Stimulated activated CD8-positive, alpha-beta memory T cell treated with anti-CD3 and anti-CD28 coated beads, Interleukin-12 subunit alpha, Interleukin-12 subunit beta, amount 100 ng/mL, for 4 hours (primary cell): ENCODE data around the gene NF1.
"Not testable (repeated sequence)": the region's sequence is repeated elsewhere in the genome, so short reads cannot be mapped to it uniquely, and the experiment has no call there.

Experiments used
- DNase-seq: peaks from one replicate; pipeline ENCODE4 v3.0.0-alpha.2; 2020; ENCODE audit warnings: low read depth

Gene NF1

DNA sequence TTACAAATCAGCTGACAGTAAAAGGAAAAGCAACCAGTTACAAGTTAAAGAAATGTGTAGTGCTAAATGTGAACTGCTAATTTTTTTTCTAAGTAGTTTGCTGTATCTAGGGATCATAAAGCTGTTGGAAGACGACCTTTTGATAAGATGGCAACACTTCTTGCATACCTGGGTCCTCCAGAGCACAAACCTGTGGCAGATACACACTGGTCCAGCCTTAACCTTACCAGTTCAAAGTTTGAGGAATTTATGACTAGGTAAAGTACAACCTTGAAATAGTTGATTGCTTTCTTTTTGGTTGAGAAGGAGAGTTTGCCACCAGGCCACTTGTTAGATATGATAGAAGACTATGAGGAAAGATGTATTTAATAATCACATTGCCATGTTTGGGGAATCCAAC is 166.8 kb downstream of the NF1 start:
- DNase-seq = no peak

DNA sequence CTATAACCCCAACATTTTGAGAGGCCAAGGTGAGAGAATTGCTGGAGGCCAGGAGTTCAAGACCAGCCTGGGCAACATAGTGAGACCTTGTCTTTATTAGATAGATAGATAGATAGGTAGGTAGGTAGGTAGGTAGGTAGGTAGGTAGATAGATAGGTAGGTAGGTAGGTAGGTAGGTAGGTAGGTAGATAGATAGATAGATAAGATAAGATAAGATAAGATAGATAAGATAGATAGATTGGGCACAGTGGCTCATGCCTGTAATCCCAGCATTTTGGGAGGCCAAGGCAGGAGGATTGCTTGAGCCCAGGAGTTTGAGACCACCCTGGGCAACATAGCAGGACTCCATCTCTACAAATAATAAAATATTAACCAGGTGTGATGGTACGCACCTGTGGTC is 168.1 kb downstream of the NF1 start:
- not testable (repeated sequence) for DNase-seq

DNA sequence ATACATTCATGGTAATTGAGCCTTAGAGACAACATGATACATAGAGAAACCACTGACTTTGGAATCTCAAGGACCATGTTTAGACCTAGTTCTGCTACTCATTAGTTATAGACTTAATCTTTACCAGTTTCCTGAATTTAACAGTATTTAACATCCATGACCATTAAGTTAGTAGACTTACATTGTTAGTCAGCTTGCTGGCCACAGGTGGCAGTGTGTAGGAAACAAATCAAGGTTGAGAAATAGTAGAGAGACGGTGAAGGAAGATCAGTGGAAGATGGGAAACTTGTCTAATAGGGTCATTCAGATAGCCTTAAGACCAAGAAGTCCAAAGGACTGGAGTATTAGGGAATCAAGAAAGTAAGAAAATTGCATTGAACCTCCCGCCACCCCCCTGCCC is 171.3 kb downstream of the NF1 start:
- DNase-seq = no peak

DNA sequence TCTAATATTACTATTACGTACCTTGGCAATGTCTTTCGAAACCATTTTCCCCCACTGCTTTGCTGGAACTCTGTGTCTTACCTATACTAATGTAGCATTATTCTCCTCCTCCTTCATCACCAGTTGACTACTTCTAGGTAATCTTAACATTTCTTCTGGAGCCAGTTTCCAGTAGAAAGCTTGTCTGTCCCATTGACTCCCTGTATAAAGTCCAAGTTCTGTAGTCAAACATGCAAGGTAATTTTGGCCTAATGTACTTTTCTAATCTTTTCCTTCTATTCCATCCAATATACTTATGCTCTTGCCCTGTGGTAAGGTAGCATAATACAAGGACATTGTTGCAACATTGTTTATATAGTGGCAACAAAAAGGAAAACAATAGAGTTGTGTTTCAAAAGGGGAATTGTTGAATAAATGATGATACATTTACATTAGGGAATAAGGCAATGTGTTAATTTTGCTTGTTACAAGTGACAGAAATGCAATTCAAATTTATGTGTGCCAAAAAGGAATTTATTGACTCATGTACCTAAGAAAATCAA is 174.3 kb downstream of the NF1 start:
- DNase-seq = no peak

GRCh38 chr17:31269578-31269983 is 174.8 kb downstream of the NF1 start:
- DNase-seq = no peak

DNA sequence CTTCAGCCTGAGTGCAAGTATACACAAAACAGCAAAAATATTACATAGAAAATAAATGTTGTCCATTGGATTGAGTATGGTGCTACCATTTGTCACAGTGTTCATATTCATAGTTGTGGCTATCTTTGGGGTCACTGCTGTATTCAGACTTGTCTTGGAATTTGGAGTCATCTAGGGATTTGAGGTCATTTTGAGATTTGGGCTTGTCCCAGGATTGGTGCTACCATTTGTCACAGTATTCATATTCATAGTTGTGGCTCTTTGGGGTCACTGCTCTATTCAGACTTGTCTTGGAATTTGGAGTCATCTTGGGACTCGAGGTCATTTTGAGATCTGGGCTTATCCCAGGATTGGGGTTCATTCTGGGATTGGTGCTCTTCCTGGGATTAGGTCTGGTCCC is 177.5 kb downstream of the NF1 start:
- DNase-seq = no peak

DNA sequence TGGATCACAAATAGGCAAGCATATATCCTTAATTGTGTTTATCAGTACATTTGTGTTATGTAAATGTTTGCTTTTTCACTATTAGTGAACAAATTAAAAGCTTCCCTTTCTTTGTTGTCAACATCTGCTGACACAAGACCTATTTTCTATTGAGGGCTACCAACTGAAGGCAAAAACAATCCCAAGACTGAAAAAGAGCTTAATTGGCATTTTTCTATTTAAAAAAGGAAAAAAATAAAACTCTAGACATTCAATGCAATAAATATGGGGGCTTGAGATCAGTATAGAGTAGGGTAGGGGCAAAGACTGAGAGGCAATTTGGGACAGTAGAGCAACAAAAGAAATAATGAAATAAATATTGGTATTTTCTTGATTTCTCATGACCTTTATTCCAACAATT is 178.0 kb downstream of the NF1 start:
- no peak for DNase-seq

DNA sequence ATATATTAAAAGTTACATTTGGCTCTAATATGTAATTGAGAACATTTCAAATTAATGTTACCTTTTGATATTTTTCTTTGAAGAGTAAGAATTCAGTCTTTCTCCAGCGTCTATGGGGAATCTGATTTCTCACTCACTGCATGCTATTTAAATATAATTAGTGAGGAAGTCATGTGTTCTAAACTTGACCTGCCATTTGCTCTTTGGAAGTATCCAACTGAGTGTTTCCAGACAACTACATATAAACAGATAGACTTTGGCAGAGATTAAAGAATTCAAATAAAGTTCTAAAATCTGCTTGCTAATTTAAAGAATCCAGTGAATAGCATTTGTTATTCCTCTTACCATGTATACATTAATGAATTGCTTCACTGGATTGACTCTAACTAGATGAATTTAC is 178.7 kb downstream of the NF1 start:
- DNase-seq = no peak

DNA sequence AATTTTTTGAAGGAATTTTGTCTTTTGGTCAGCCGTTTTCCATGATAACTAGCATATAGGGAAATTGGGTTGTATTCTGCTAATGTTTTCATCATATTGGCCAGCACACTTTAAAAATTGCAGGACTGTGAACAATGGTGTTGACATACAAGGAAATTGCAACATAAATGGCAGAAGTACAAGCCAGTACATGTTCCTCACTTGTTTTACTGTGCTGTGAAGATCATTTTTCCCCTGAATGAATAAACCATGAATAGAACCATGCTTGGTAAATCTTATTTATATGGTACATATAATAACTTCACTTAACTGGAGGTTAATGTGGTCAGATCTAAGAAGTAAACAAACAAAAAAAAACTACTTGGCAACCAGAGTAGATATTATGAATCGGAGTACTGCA is 179.5 kb downstream of the NF1 start:
- DNase-seq = no peak

DNA sequence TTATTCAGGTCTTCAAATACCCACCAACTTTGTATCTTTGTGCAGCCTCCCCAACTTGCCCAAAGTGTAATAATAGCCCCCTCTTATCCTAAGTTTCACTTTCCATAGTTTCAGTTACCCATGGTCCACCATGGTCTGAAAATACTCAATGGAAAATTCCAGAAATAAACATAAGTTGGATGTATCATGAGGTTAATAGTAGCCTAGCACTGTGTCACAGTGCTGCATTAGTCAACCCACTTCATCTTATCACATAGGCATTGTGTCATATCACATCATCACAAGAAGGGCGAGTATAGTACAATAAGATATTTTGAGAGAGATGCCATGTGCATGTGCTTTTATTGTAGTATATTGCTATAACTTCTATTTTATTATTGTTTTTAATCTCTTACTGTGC is 180.3 kb downstream of the NF1 start:
- DNase-seq = no peak

DNA sequence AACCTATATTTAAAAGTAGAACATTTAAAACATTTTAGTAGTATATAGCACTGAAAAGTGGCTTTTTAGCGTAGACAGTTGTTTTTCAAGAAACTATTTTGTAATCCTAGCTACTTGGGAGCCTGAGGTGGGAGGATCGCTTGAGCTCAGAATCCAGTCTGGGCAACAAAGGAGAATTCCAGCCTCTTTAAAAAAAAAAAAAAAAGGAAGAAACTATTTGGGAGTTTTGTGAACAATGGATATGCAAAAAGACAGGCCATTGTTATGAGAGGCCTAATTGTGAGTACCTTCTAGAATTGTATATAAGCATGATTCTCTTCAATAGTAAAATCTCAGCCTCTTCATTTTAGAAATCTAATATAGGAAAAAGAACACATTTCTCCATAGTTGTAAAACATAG is 184.6 kb downstream of the NF1 start:
- DNase-seq = no peak

- DNase-seq = no peak
These were observed 186.3 kb downstream of the NF1 start for GRCh38 chr17:31281061-31281460.

GRCh38 chr17:31283841-31284240 is 189.1 kb downstream of the NF1 start:
- DNase-seq = no peak

DNA sequence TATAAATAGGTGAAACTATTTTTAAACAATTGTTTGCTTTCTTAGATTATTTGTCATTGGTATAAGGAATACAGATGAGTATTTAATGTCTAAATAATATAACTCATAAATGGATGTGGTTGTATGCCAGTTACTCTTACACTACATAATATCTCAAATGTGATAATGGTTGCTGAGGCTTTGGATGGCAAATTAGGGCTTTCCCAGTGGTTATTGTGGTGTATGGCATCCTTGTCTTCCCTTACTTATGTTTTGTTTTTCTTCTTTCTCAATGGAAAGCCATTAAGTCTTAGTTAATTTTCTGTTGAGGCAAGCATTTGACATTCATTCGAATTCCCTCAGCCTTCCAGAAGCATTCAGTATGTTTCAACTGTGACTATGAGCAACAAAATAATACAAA is 191.8 kb downstream of the NF1 start:
- DNase-seq = no peak

DNA sequence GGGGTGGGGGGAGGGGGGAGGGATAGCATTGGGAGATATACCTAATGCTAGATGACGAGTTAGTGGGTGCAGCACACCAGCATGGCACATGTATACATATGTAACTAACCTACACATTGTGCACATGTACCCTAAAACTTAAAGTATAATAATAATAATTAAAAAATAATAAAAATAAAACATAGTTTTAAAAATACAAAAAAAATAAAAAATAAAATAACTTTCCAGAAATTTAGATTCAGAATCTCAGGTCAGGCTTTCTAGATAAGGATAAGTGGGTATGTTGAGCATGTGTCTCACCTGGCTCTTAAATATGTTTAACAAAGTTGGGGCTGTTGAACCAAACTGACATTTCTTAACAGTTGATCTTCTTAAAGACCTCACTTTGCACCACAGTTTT is 193.2 kb downstream of the NF1 start:
- not testable (repeated sequence) for DNase-seq

DNA sequence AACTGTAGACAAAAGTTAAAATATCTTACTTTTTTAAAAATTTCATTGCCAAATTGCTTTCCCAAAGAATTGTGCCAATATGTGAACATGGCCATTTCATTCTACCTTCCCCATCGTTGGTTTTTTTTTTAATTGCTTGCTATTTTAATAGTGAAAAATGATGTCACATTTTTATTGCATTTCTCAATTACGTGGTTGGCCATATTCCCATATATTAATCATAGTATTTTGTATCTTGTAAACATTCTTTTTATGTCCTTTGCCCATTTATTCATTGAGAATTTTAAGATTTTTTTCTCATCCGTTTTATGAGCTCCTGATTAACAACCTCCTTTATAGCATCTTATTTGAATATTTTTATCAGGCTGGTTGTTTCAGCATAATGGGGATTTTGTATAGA is 195.0 kb downstream of the NF1 start:
- DNase-seq = no peak

GRCh38 chr17:31291820-31292219 is 197.0 kb downstream of the NF1 start:
- no peak for DNase-seq

- no peak for DNase-seq
These were observed 198.8 kb downstream of the NF1 start for GRCh38 chr17:31293581-31293980.

DNA sequence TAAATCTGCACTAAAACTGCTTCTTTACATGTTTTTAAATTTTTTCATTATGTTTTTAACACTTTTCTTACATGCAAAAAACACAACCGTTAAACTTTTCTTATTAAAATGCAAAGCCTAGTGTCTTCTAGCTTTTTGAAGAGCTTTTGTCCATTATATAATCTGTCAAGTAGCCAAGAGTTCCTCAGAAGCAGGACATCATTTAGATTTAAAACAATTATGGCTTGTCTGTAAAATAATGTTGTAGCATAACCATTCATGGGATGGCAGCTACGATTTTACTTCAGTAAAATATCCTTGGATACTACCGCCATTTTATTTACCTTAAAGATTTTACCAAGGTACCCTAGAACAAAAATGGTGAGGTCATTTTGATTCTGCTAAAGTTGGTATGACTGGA is 199.5 kb downstream of the NF1 start:
- no peak for DNase-seq

GRCh38 chr17:31294820-31295488 is 200.2 kb downstream of the NF1 start:
- DNase-seq = no peak

DNA sequence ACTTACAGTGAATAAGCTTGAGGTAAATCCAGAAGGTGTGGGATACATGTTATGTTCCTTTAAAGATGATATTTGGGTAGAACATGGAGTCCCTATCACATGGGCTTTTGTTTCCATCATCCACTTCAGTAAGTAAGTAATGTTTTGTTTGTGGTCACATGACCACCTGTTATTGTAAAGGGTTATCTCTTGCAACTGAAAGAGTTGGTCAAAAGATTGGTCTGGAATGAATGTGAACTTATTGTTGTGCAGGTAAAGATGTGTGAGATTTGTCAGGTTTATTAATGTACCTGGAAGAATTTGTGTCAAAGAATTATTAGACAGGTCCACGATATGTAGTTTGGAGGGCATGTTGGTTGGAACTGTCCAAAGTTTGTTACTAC is 200.7 kb downstream of the NF1 start:
- DNase-seq = no peak

DNA sequence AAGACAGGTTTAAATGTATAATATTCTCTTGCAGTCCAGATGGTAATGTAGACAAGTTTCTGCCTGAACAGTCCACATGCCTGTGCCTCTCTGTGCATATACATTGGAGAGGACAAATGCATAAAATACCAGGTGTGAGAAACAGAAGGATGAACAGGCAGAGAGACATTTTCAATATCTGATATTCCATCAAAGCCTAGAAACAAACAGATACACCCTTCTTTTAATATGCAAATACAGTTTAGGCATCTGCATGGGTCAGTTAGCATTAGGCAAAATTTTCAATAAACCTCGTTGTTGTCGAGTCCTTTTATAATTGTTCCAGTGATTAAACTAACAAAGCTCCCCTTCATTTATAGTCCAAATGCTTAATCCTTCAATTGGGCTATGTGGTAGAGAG is 201.4 kb downstream of the NF1 start:
- no peak for DNase-seq

- DNase-seq = no peak
These were observed 202.3 kb downstream of the NF1 start, which contains the start of gene OMG for GRCh38 chr17:31297090-31297489. TSS of gene OMG (minus strand) at chr17:31297239. CDS start at chr17:31296331, 908 bp downstream.

GRCh38 chr17:31299624-31300023 is 204.8 kb downstream of the NF1 start:
- no peak for DNase-seq
